HL-60/S4 treated with retinoic acid at 250 ng/mL for 4 days and 3 days (cell line): ENCODE results near the gene ZFAND6.
"Not testable (repeated sequence)": the region's sequence is repeated elsewhere in the genome, so short reads cannot be mapped to it uniquely, and the experiment has no call there.

Experiments
- in situ Hi-C: fragments of 300-500 bp; cut with MboI; formaldehyde crosslinking; loops from 2 replicates; pipeline ENCODE4 v1.7.0; 2022; ENCODE audit warnings: low sequenced_read_pairs

Gene ZFAND6

DNA sequence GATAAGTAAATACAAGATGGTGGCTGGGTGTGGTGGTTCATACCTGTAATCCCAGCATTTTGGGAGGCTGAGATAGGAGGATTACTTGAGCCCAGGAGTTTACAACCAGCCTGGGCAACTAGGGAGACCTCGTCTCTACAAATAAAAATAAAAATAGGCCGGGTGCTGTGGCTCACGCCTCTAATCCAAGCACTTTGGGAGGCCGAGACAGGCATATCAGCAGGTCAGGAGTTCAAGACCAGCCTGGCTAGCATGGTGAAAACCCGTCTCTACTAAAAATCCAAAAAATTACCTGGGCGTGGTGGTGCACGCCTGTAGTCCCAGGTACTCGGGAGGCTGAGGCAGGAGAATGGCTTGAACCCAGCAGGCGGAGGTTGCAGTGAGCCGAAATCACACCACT lies 14.3 kb upstream of the ZFAND6 start:
- in situ Hi-C loops: not testable (repeated sequence)

- in situ Hi-C loops: no loop called here
Measured at GRCh38 chr15:80049046-80049445, 10.4 kb upstream of the ZFAND6 start.

GRCh38 chr15:80052597-80053304 lies 6.7 kb upstream of the ZFAND6 start:
- in situ Hi-C loops: no loop called here

- in situ Hi-C loops: no loop called here
Measured at GRCh38 chr15:80055933-80056332, 3.5 kb upstream of the ZFAND6 start.

- in situ Hi-C loops: no loop called here
Measured at GRCh38 chr15:80058044-80058443, 1.4 kb upstream of the ZFAND6 start.

DNA sequence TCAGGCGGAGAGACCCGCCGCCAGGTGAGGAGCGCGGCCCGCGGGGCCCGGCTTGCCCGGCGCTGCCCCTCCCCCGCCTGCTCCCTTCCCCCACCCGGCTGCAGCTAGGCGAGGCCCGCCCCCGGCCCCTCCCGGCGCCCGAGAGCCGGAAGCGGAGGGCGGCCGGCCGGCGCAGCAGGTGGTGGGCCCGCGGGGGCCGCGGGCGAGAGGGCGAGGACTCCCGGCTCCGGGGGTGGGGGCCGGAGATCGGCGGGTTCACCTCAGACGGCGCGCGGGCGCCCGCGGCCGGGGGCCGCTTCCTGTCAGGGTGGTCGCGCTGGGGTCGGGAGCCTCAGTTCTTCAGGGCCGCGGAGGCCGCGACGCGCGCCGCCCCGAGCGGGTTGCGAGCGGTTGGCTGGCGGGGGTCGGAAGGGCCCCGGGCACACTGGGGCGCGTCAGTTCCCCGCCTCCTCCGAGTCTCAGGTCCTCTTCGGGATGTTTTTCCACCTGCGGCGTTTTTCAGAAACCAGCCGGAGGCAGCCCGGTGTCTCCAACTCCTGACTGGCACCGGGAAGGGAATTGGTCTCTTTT lies 395 bp downstream of the ZFAND6 start:
- in situ Hi-C loops: no loop called here

DNA sequence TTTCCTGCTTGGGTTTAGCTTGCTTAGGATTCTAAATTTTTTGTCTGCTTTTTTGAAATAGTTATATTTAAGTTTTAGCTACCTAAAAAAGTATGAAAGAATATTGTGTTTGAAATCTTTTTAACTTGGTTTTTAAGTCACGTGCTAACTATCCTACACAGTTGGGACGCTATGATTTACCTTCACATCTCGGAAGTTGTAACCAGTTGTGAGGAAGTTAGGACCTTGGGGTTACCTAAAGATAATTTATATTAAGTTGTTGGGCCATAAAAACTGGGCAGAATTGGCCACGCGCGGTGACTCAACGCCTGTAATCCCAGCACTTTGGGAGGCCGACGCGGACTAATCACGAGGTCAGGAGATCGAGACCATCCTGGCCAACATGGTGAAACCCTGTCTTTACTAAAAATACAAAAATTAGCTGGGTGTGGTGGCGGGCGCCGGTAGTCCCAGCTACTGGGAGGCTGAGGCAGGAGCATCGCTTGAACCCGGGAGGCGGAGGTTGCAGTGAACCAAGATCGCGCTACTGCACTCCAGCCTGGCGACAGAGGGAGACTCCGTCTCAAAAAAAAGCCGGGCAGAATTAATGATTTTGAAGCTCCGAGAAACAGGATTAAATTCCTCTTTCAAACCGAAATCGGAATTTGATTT lies 1.0 kb downstream of the ZFAND6 start:
- in situ Hi-C loops: no loop called here

GRCh38 chr15:80061582-80061981 lies 2.1 kb downstream of the ZFAND6 start:
- in situ Hi-C loops: no loop called here

- in situ Hi-C loops: no loop called here
Measured at GRCh38 chr15:80066912-80067311, 7.4 kb downstream of the ZFAND6 start.

GRCh38 chr15:80068578-80068977 lies 9.1 kb downstream of the ZFAND6 start:
- in situ Hi-C loops: no loop called here

DNA sequence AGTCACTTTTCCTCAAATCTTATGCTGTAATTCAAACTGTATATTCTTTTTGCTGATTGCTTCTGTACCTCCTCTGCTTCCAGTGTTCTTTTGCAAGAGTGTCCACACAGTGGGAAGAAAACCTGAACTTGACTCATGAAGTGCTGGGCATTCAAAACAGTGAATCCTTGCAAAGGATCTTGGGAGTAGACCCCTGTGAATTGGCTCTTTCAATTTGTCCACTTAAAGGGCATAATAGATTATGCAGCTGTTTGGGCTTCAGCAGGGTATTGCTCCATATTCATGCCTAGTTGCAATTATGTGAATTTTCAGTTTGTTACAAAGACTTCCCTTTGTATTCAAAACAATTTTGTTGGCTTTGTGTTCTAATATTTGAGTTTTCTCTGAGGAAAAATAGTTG lies 11.4 kb downstream of the ZFAND6 start:
- in situ Hi-C loops: no loop called here

DNA sequence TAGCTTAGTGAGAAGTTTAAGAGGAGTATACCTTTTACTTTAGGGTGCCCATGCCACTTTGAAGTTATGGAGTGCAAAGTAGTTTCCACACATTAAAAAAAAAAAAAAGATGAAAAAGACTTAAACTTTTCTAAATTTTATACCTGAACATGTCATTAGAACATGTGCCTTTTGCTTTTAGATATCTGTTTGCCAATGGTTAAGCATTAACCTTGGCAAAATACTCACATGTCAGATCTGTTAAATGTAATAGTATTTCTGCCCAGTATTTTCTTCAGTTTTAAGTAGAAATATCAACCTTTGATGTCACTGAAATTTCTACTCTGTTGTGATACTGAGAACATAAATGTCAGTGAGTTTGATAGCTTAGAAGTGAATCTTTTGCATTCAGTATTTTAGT lies 12.2 kb downstream of the ZFAND6 start:
- in situ Hi-C loops: no loop called here

- in situ Hi-C loops: no loop called here
Measured at GRCh38 chr15:80072285-80072994, 13.0 kb downstream of the ZFAND6 start.

GRCh38 chr15:80073197-80073596 lies 13.7 kb downstream of the ZFAND6 start:
- in situ Hi-C loops: no loop called here

- in situ Hi-C loops: no loop called here
Measured at GRCh38 chr15:80076321-80077318, 17.1 kb downstream of the ZFAND6 start.

DNA sequence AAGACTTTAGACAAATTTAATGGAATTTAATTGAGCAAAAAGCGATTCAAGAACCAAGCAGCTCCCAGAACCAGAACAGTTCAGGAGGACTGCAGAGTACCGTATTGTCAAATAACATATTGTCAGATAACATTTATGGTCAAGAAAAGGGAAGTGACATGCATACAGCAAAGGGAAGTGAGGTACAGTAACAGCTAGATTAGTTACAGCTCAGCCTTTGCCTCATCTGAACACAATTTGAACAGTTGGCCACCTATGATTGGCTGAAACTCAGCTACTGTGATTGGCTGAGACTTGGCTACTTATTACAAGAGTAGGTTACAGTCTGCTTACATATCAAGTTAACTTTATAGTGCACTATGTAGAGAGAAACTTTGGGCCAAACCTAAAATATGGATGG lies 21.9 kb downstream of the ZFAND6 start:
- in situ Hi-C loops: no loop called here

DNA sequence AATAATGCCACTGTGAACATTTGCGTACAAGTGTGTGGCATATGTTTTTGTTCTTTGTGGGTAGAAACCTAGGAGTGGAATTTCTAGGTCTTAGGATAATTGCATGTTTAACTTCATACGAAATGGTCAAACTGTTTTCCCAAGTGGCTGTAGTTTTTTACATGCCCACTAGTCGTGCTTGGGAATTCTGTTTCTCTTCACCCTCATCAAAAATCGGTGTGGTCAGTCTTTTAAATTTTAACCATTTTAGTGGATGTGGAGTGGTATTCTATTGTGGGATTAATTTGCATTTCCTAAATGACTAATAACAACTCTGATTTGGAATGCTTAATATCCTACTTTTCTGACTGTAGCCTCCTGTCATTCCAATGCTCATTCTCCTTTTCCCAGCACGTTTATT lies 27.6 kb downstream of the ZFAND6 start:
- in situ Hi-C loops: no loop called here

GRCh38 chr15:80090041-80090440 lies 30.6 kb downstream of the ZFAND6 start:
- in situ Hi-C loops: no loop called here

GRCh38 chr15:80090879-80091503 lies 31.5 kb downstream of the ZFAND6 start:
- in situ Hi-C loops: no loop called here

GRCh38 chr15:80093854-80094418 lies 34.5 kb downstream of the ZFAND6 start:
- in situ Hi-C loops: no loop called here
